ENCODE measurements around the gene TMEM236.
A peak's percentile ranks its signal among the peaks of the same experiment; 100 is the strongest.

Gene TMEM236

DNA sequence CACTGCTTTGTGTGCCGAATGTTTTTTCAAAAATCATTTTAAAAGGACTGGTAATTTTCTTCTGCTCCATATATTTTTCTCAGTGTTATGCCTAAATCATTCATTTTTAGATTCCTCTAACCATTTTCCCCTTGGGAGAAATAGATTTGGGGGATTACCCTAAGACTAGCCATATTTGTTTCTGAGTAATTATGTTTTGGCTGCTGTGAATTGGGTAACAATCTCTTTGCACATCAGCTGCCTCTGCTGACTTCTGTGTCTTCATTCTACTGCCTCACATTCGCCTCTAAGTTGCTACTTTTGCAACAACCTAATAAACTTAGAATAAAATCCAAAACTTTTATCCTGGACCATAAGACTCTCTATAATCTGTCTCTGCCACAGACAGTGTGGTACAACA, 38.6 kb downstream of the TMEM236 start:
- DNase-seq: no peak

DNA sequence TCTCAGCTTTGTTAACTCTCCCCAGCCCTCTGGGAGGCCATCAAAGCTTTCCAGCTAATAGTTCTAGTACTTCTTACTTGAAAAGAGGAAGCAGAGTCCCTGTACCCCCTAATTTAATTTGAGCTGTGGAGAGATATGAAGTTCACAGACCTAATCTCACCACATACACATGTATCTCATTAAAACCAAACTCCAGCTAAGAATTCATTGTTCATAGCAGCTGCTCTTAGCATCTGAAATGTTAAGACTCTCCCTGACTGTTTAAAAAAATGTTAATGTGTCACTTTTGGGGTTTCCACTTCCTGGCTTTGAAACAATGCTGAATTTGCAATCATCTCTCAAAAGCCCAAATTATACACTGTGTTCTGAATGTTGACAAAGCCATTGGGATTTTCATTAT, 41.0 kb downstream of the TMEM236 start:
- no peak for DNase-seq

DNA sequence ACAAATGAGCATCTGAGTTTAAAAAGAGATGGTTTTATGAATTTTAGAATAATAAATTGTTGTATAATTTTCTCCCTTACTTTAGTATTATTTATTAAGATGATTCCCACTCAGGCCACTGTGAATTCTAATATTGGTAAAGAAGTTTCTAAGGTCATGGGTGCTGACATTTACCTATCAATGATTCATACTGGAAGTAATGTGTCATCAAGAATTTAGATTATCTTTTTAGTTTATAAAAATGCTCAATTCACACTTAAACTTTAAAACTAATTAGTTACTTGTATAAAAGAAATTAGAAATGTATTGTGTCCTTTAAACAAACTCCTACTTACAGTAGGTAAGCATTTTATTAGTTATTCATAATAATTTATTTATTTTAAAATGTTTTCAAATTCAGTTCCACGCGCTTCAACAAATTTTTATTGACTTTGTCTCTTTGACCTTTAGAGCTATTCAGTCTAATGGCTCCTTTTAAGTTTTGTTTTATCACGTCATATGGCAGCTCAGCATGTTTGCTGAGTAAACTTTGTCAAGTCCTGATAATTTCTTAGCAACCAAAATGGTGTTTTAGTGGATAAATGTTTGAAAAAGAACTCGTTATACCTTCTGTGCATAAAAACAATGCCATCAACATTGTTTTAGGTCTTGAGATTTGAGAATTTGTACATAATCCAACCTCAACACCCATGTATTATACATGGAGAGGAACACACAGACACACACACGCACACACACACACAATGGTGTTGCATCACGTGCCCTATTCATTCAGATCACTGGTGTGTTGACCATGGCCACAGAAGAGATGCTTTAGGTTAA, 42.0 kb downstream of the TMEM236 start:
- no peak for DNase-seq

DNA sequence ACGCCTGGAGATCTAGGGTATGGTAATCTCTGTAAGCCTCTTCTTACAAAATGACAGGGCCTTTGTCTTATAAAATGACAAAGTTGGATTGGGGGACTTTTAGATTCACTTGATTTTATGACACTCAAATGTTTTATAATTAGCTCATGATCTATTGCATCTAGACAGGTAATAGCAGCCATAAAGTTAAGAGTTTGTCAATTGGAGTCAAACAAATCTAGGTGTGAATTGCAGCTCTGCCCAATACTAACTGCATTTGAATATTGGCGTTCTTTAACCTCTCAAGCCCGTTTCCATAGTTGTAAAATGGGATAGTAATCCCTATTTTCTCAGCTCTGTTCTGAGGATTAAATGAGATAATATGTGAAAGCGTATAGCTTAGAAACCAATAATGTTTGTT, 43.1 kb downstream of the TMEM236 start:
- no peak for DNase-seq

- DNase-seq: no peak
Observed at GRCh38 chr10:17795813-17796594, 44.0 kb downstream of the TMEM236 start.

- DNase-seq: no peak
Observed at GRCh38 chr10:17801507-17801906, 49.5 kb downstream of the TMEM236 start.

GRCh38 chr10:17802350-17802749, 50.3 kb downstream of the TMEM236 start:
- DNase-seq: no peak

DNA sequence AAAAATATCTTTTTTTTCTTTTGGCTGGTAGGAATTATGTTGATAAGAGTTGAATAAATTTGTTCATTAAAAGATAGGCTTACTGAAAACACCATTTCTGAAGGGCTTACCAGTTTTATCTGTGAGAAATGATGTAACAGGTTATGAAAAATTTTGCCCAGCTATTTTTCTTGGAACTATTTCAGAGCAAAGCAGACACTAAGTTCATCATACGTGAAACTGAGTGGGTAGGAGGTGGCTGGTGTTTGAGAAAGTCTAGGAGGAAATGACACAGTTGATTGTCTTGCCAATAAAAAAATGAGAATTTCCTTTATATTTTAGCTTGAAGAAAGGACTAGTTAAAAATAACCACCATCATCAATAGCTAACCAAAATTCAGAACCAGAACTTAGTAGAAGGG, 51.0 kb downstream of the TMEM236 start:
- DNase-seq: no peak

DNA sequence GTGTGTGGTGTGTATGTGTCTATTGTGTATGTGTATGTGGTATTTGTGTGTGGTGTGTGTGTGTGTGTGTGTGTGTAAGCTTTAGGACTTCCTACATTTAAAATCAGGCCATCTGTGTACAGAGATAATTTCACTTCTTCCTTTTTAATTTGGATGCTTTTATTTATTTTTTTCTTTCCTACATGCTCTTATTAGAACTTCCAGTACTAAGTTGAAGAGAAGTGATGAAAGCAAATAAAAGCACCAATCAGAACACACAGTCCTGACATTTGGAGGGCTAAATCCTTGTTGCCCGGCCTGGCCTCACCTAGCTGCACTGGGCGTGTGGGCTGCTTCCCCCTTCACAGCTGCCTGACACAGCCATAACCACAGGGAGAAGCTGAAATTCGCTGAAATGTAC, 53.3 kb downstream of the TMEM236 start:
- no peak for DNase-seq

DNA sequence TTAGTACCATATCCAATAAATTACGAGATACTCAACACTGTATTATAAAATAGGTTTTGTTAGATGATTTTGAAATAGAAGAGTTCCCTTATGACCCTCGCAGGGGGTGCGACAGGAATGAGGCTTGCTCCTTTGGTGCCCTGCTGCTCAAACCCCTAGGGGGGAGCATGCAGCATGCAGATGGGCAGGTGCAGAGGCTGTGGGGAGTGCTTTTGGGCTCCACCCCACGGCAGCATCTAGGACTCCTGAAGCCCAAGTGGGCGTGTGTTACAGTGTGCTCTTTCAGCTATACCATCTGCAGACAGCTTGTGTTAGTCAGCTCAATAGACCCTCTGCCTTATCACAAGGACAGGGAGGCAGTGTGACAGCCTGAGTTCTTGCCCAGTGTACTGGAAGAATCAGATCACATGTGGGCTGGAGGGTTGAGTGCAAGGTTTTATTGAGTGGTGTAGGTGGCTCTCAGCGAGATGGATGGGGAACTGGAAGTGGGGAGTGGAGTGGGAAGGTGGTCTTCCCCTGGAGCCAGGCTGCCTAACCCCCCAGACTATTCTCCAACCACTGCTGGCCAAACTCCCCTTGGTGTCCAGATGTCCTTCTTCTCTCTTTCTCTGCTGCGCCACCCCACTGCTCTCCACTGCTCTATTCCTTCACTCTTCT, 54.0 kb downstream of the TMEM236 start:
- no peak for DNase-seq

- DNase-seq: no peak
Observed at GRCh38 chr10:17808971-17809841, 57.2 kb downstream of the TMEM236 start, which contains the start of gene MRC1. Gene MRC1 (plus strand): TSS chr10:17809348. CDS start chr10:17809466, 118 bp downstream.

GRCh38 chr10:17811146-17811865, 59.3 kb downstream of the TMEM236 start:
- peak; percentile 16 for DNase-seq

GRCh38 chr10:17814973-17815372, 63.0 kb downstream of the TMEM236 start:
- no peak for DNase-seq

DNA sequence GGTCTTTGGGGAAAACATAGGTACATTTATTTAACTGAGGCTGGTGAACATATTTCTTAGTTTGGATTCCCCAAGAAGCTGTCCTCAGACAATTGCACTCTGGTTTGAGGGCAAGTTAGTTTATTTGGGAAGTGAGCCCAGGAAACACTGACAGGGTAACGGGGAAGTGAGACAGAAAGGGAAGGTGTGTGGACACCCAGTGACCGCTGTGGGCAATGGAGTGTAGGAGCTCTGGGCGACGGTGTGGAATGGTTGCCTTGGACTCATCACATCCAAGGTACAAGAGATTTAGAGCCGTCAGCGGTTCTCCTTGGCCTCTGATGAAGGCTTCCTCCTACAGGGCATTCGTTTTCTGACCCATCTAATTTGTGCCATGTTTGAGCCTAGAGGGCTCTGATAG, 64.2 kb downstream of the TMEM236 start:
- DNase-seq: no peak

DNA sequence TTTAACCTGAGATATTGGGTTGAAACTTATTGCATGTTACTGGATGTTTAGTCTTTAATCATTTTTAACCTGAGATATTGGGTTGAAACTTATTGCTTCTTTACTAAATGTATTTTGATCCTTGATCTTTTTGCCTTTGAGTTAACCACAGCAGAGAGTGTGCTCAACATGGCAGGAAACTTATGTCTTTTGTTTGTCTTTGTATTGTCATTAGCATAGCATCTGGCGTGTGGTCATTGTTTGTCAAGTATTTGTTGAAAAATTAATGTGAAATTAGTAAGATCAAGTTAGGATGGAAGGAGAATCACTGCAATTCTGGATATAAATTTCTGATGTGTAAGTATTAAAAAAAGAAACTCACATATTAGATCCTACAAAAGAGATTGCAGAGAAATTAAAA, 65.3 kb downstream of the TMEM236 start:
- no peak for DNase-seq

DNA sequence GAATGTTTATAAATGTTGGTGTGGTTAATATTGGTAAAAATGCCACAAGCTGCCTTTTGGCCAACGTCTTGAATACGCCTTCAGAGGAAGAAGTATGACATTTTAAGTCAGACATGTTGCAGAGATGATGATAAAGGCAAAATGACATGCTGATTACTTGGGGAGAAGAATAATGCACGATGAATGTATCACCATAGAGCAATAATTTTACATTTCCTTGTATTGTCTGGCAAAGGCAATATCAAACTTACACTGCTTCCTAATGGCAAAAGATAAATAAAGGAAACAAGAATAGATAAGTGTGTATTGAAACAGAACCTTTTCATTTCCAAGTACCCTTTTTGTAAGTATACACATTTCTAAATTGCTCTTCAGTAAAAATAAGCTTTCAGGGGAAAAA, 65.8 kb downstream of the TMEM236 start:
- no peak for DNase-seq

DNA sequence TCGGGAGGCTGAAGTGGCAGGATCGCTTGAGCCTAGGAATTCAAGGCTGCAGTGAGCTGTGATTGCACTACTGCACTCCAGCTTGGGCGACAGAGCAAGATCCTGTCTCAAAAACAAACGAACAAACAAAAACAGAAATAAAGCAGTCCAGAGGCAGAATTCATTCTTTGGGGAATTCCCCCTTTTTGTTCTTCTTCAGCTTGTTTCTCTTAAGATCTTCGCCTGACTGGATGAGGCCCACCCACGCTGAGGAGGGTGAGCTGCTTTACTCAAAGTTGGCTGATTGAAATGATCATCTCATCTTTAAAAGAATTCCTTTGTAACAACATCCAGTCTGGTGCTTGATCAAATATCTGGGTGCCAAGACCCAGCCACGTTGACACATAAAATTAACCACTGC, 67.8 kb downstream of the TMEM236 start:
- DNase-seq: no peak

DNA sequence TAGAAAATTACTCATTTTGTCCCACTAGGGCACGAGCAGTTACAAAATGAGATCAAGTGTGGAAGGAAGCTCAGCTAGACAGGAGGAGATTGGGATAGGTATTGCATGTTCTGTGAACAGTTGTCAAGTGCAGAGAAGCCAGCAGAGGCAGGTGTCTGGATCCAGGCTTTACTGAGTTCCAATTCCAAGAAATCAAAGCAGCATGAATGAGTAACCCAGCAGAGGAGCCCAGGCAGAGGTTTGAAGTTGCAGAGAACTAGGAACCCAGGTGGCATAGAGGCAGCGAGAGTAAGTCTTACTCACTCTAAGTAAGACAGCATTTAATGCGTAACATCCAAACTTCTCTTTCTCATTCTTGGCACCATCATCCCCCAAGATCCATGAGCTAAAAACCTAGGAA, 68.9 kb downstream of the TMEM236 start:
- no peak for DNase-seq

DNA sequence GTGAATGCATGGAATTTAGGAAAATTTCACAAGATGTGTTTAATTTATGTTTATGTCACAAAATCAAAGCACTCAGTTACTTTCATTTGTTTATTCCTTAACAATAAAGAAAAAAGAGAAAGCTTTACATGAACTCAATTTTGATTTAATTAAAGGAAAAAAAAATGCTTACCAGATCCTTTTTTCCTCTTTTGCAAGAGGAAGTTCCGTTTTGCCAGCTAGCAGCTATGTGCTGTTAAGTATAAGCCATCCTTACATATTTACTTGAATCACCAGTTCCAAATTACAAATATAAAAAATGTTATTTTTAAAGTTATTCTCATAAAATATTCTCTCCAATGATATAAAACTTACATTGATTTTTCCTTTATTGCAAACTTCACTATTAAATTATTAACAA, 69.9 kb downstream of the TMEM236 start:
- no peak for DNase-seq

DNA sequence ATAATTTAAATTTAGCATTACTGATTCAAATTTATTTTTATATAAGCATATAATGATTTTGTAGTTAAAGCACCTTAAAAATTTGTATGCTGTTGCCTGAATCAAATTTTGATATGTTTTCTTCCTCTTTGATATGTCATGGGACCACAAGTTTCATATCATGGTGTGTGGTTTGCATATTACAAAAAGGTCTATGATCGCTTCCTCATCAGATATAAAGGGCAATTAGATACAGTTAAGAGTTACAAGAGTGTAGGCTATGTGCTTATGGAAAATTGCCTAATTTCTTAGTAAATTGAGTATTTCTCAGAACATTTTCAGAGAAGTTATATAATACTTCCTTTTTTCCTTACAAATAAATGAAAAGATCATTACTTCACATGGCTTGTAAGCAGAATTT, 79.3 kb downstream of the TMEM236 start:
- DNase-seq: no peak

GRCh38 chr10:17831896-17832295, 79.9 kb downstream of the TMEM236 start:
- DNase-seq: no peak

- no peak for DNase-seq
Observed at GRCh38 chr10:17833656-17834055, 81.7 kb downstream of the TMEM236 start.

Data from HCEC 1CT (cell line).